Glomerular visceral epithelial cell (primary cell): ENCODE measurements around the gene CD4.
A peak's percentile ranks its signal among the peaks of the same experiment; 100 is the strongest.
"Not testable (repeated sequence)": the region's sequence is repeated elsewhere in the genome, so short reads cannot be mapped to it uniquely, and the experiment has no call there.

Experiments
- DNase-seq: peaks from one replicate; pipeline ENCODE4 v3.0.0-alpha.2; 2016; ENCODE audit errors: extremely low spot score

The CD4 gene

DNA sequence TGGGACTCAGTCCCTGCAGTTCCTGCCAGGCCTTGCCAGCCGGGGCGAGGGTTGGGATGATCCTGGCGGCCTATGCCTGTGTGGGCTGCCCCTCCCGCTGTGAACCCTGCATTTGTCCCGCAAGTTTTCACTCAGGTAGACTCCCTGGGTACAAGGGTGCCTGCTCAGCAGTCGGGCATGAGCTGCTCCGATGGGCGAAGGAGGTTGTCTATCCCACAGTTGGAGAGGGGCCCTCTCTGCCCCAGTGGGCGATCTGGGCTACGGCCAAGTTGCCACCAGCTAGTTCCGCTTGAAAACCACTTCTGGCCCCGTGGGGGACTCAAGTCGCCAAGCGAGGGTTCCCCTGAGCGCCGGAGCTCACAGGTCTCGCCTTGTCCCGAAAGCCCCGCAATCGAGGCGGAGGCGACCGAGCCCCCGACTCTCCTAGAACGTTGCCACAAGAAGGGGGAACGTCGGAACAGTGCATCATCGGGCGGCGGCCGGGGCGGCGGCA lies 77.6 kb downstream of the CD4 start:
- no peak for DNase-seq

DNA sequence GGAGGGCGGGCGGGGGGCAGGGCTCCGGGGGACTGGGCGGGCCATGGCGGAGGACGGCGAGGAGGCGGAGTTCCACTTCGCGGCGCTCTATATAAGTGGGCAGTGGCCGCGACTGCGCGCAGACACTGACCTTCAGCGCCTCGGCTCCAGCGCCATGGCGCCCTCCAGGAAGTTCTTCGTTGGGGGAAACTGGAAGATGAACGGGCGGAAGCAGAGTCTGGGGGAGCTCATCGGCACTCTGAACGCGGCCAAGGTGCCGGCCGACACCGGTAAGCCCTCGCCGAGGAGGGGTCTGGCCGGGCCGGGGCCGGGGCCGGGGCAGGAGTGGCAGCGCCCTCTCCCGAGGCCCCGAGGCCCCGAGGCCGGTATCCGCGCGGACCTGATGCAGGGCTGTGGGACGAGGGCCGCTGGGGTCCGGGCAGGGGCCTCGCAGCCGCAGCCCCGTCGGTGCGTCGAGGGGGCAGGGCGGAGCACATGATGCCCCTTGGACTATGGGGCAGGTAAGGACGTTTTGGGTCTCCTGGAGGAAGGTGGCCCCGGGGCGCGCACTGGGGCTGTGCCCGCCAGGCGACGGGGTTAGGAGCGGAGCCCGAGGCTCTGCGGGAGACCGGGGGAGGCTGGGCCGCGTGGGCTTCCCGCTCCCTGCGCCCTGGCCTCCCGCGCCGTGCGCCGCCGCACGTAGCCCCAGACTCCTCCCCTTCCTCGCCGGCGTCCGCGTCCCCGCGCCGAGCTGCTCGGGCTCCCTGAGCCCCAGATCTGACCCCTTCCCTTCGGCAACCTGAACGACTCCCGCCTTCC lies 78.3 kb downstream of the CD4 start, which contains the start of gene TPI1:
Gene TPI1, plus strand, starts transcription at position 119 of the 798 bp plus-strand sequence. Its CDS starts 36 bp downstream, at position 155.
- peak; percentile 88 for DNase-seq

DNA sequence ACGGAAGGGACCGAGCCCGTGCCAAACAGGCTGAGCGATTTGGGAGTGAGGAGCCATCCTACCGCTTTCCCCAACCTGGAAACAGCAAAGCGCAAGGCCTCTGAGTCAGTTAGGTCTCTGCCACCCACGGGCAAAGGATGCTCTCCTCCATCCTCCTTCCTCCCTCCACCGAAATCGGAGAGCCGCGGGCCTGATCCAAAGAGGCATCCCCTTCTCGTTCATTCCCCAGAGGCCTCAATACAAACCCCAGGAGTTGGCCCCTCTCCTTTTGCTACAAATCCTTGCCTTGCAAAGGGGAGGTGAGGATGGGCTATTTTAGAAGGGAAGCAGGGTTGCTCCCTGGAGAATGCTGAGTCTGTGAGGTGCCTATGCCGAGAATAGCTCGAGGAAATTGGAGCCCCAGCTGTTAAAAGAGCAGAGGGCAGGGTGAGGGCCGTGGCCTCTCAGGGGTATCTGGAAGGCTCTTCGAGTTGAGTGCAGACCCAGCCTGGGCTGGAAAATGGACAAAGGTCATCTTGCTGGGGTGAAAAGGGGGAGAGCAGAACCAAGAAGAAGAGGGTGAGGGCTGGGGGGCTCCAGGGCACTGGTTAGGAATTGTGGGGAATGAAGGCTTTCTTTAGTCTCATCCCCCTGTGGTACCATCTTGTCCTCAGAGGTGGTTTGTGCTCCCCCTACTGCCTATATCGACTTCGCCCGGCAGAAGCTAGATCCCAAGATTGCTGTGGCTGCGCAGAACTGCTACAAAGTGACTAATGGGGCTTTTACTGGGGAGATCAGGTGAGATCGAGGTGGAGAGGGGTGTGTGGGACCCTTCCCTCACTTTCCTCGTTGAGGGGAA lies 79.1 kb downstream of the CD4 start:
- no peak for DNase-seq

DNA sequence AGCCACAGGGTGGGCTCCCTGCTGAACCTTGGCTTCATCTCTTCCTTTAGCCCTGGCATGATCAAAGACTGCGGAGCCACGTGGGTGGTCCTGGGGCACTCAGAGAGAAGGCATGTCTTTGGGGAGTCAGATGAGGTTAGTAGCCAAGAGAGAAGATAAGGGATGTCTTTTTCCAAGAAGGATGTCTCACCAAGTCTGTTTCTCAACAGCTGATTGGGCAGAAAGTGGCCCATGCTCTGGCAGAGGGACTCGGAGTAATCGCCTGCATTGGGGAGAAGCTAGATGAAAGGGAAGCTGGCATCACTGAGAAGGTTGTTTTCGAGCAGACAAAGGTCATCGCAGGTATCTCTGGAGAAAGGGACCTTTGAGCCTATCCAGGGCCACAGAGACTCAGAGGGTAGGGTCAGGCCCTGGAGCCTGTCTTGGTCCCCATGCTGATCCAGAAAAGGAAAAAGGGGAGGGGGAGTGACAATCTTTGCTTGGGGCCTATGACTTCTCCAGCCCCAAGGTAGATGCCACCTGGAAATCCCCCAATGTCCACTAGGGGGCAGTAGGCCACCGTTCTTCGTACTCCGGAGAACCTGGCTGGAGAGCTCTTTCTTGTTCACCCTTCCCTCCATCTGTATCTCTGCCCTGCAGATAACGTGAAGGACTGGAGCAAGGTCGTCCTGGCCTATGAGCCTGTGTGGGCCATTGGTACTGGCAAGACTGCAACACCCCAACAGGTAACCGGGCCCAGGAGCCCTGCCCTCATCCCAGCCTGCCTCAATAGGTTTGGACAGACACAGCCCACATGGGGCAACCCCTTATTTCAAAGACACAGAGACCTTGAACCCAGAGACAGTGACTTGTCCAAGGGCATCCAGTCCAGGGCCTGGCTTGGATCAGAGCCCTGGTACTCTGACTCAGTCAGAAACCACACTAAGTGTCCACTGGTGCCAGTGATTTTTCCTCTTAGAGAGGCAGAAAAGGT lies 80.0 kb downstream of the CD4 start:
- DNase-seq = peak; percentile 81

DNA sequence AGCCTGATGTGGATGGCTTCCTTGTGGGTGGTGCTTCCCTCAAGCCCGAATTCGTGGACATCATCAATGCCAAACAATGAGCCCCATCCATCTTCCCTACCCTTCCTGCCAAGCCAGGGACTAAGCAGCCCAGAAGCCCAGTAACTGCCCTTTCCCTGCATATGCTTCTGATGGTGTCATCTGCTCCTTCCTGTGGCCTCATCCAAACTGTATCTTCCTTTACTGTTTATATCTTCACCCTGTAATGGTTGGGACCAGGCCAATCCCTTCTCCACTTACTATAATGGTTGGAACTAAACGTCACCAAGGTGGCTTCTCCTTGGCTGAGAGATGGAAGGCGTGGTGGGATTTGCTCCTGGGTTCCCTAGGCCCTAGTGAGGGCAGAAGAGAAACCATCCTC lies 81.0 kb downstream of the CD4 start:
- DNase-seq = not testable (repeated sequence)
